ENCODE measurements around the gene ANKLE1. TPM values are rescaled to one million over a fixed set of nuclear protein-coding genes. Genes with fewer than 3 reads are reported as not detected.
A peak's percentile ranks its signal among the peaks of the same experiment; 100 is the strongest.

ANKLE1 gene
- total RNA-seq, 1 experiment from 2014 or later, result 0.06 TPM

- DNase-seq (ENCODE audit: low spot score), result no peak
Measured at GRCh38 chr19:17306285-17306714, 24.6 kb downstream of the ANKLE1 start.

GRCh38 chr19:17307876-17308377 lies 26.2 kb downstream of the ANKLE1 start:
- DNase-seq (ENCODE audit: low spot score), result no peak

- peak; percentile 100 for DNase-seq (ENCODE audit: low spot score)
Measured at GRCh38 chr19:17309198-17309964, 27.7 kb downstream of the ANKLE1 start, which contains the start of gene DDA1. DDA1 (plus strand) TSS chr19:17309563; CDS start chr19:17309655, 92 bp downstream.

GRCh38 chr19:17309965-17310461 lies 28.3 kb downstream of the ANKLE1 start:
- no peak for DNase-seq (ENCODE audit: low spot score)

- DNase-seq (ENCODE audit: low spot score), result no peak
Measured at GRCh38 chr19:17311455-17312188, 29.9 kb downstream of the ANKLE1 start.

- DNase-seq (ENCODE audit: low spot score), result no peak
Measured at GRCh38 chr19:17312189-17313113, 30.8 kb downstream of the ANKLE1 start.

- no peak for DNase-seq (ENCODE audit: low spot score)
Measured at GRCh38 chr19:17314007-17314593, 32.4 kb downstream of the ANKLE1 start.

- DNase-seq (ENCODE audit: low spot score), result no peak
Measured at GRCh38 chr19:17318966-17319365, 37.3 kb downstream of the ANKLE1 start.

- DNase-seq (ENCODE audit: low spot score), result no peak
Measured at GRCh38 chr19:17319473-17320238, 38.0 kb downstream of the ANKLE1 start.

GRCh38 chr19:17320435-17320834 lies 38.7 kb downstream of the ANKLE1 start:
- no peak for DNase-seq (ENCODE audit: low spot score)

GRCh38 chr19:17321655-17322489 lies 40.2 kb downstream of the ANKLE1 start:
- DNase-seq (ENCODE audit: low spot score), result no peak

- no peak for DNase-seq (ENCODE audit: low spot score)
Measured at GRCh38 chr19:17322854-17323253, 41.2 kb downstream of the ANKLE1 start.

- DNase-seq (ENCODE audit: low spot score), result no peak
Measured at GRCh38 chr19:17323300-17323963, 41.7 kb downstream of the ANKLE1 start.

- DNase-seq (ENCODE audit: low spot score), result no peak
Measured at GRCh38 chr19:17323964-17324332, 42.2 kb downstream of the ANKLE1 start.

- no peak for DNase-seq (ENCODE audit: low spot score)
Measured at GRCh38 chr19:17324357-17325114, 42.8 kb downstream of the ANKLE1 start.

GRCh38 chr19:17325133-17325532 lies 43.4 kb downstream of the ANKLE1 start:
- no peak for DNase-seq (ENCODE audit: low spot score)

- DNase-seq (ENCODE audit: low spot score), result no peak
Measured at GRCh38 chr19:17325881-17326594, 44.3 kb downstream of the ANKLE1 start.

- DNase-seq (ENCODE audit: low spot score), result no peak
Measured at GRCh38 chr19:17326595-17326966, 44.9 kb downstream of the ANKLE1 start.
